ENCODE measurements around the gene PGGT1B. TPM values are rescaled to one million over a fixed set of nuclear protein-coding genes. Genes with fewer than 3 reads are reported as not detected.

PGGT1B gene
- total and polyA plus RNA-seq, 9 of the 15 experiments (the other 6 are each of a cell fraction or from before 2014, with no cell fraction given): 5.3 to 33.7 (median 19.8) TPM

GRCh38 chr5:115274584-115274983 lies 11.9 kb upstream of the PGGT1B start:
- 97% methylated on average over 3 of the region's 3 CpGs for WGBS (ENCODE audit: insufficient coverage, low coverage, missing lambda C conversion rate)
- POLR2A ChIA-PET: no interaction called here
- Histone ChIP-seq H2AFZ (ENCODE audit: low read depth, low read length) (no peak overlapping the region), H4K20me1 (replicated peaks; ENCODE audit: control insufficient read depth, insufficient read depth, low read length) (no peaks in the 10 kb centered on the region), H3K9ac (ENCODE audit: insufficient read depth in 1 of 2, low read depth in 2 of 2, low read length in 2 of 2) (no peak overlapping the region), H3K9me3 (replicated peaks; ENCODE audit: control insufficient read depth, insufficient read depth, low read depth, low read length) (no peaks in the 10 kb centered on the region), H3K4me2 (ENCODE audit: insufficient read depth, low read length) (no peak overlapping the region), H3K9me1 (ENCODE audit: control insufficient read depth, insufficient read depth, low read length) (no peaks in the 10 kb centered on the region), H3K36me3 (ENCODE audit: control insufficient read depth, insufficient read depth, low read length) (peaks cover 12% of the 10 kb centered on the region; the same call in 1 of the 3 replicates), H3K4me1 (replicated peaks in 1 of 2; ENCODE audit: control insufficient read depth in 2 of 2, insufficient read depth in 2 of 2, low read length in 2 of 2) (no peaks in the 10 kb centered on the region), H3K4me3 (no peak overlapping the region), H3K79me2 (ENCODE audit: control insufficient read depth, insufficient read depth, low read length) (no peaks in the 10 kb centered on the region), H3K27me3 (ENCODE audit: control insufficient read depth in 2 of 2, insufficient read depth in 2 of 2, low read length in 2 of 2) (no peaks in the 10 kb centered on the region), H3K27ac (ENCODE audit: extremely low read depth, low read depth, low read length) (no peak overlapping the region)
- BruUV-seq (replicated peaks): no TSS peak
- ATAC-seq (no peak), FAIRE-seq (no peak), DNase-seq (ENCODE audit: extremely low read depth in 1 of 4, low spot score in 3 of 4) (no peak)
- in situ Hi-C loops (cut with MboI) (no loop called here), intact Hi-C loops (cut with micrococcal nuclease) (no loop called here)
- CTCF ChIA-PET (ENCODE audit: low intra/inter-chr PET ratio): no interaction called here
- TF ChIP-seq ZNF76 (CRISPR knock-in tag; IDR thresholded peaks at IDR 0.05; ENCODE audit: borderline replicate concordance): no peak
- TF ChIP-seq THAP12 (CRISPR knock-in tag; IDR thresholded peaks at IDR 0.05): no peak
- no peak for TF ChIP-seq STAT5A (IDR thresholded peaks at IDR 0.05; ENCODE audit: borderline replicate concordance, low read length)
- TF ChIP-seq CREB1 (IDR thresholded peaks at IDR 0.05): no peak
- no peak for TF ChIP-seq CREB1 (CRISPR knock-in tag; IDR thresholded peaks at IDR 0.05)
- TF ChIP-seq ZNF518B (CRISPR knock-in tag; IDR thresholded peaks at IDR 0.05): no peak
- TF ChIP-seq HDAC2 (IDR thresholded peaks at IDR 0.05): no peak
- no peak for TF ChIP-seq CTBP1 (IDR thresholded peaks at IDR 0.05; ENCODE audit: borderline replicate concordance)
- no peak for TF ChIP-seq ZNF121 (CRISPR knock-in tag; conservative IDR thresholded peaks at IDR 0.05)
- TF ChIP-seq POLR2AphosphoS2 (IDR thresholded peaks at IDR 0.05; ENCODE audit: low read length): no peak
- no peak for TF ChIP-seq GTF2F1 (IDR thresholded peaks at IDR 0.05; ENCODE audit: low read depth, low read length)
- TF ChIP-seq TAF1 (IDR thresholded peaks at IDR 0.05; ENCODE audit: control insufficient read depth, extremely low read depth, insufficient read depth, low read length, severe bottlenecking): no peak
- TF ChIP-seq E4F1 (CRISPR knock-in tag; IDR thresholded peaks at IDR 0.05; ENCODE audit: borderline replicate concordance): no peak
- TF ChIP-seq FOXA3 (CRISPR knock-in tag; conservative IDR thresholded peaks at IDR 0.05 in 1 of 2, IDR thresholded peaks at IDR 0.05 in 1 of 2): no peak
